HG03139 (cell line): ENCODE measurements around the gene PHACTR1.

Experiments used
- ATAC-seq: cut with Tn5 transposase; IDR thresholded peaks from one replicate; pipeline ENCODE4 v1.9.1; 2021; ENCODE audit not compliant: unreplicated experiment

The PHACTR1 gene

DNA sequence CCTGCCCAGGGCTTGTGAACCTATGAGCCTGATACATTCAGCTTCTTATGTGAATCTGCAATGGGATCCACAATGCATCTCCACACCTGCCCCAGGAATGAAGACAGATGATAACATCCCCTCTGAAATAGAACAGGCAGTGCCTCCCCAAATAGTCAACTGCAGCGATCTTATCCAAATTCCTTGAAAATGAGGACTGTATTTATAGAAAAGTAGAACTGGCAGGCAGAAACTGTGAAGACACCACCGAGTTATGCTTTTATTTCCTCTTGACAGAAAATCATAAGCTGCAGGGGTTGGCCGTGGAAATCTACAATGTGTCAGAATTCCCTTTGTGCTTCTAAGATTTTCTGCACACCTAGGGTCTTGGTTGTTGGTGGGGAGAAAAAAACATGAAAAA lies 341.5 kb downstream of the PHACTR1 start:
- ATAC-seq, result no peak

DNA sequence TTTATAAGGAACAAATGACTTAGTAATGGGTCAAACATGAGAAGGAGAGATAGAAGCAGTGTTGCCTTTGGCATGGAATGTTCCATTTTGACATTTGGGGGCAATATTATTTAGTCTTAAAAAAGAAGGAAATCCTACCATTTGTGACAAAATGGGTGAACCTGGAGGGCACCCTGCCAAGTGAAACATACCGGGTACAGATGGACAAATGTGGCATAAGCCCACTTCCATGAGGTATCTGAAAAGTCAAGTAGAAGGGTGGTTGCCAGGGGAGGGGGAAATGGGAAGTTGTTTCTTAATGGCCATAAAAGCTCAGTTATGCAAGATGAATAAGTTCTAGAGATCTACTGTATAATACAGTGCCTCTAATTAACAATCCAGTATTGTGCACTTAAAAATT lies 342.5 kb downstream of the PHACTR1 start:
- ATAC-seq, result no peak

DNA sequence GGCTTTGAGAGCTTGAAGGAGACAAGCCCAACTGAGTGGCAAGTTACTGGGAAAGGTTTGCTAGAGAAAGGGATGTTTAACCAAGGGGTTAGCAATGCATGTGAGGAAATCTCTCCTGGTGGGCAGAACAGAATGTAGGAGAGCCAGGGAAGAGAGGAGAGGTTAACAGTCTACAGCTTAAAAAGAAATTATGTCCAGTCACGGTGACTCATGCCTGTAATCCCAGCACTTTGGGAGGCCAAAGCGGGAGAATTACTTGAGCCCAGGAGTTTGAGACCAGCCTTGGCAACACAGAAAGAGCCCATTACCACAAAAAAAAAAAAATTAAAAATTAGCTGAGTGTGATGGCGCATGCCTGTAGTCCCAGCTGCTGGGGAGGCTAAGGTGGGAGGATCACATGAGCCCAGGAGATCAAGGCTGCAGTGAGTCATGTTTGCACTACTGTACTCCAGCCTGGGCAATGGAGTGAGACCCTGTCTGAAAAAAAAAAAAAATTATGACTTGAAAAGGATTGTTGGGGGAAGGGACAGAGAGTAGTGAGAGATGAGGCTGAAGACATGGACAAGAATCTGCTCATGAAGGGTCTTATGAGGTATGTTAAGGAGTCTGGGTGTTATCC lies 346.8 kb downstream of the PHACTR1 start:
- no peak for ATAC-seq

DNA sequence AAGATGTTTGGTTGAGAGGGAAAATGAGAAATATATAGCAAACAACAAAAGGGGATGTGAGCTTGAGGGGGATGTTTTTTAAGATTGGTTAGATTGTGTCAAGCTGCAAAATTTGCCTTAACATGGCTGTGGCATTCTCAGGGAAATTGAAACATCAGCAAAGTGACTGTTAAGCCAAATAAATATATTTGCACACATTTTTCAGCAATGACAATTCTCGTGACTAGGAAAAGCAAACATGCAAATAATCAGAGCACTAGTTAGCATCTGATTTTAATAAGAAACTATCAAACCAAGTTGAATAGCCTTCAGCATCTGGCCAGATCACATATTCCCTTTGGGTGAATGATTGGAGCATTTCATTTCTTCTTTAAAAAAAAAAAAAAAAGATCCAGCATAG lies 349.0 kb downstream of the PHACTR1 start:
- ATAC-seq, result no peak

DNA sequence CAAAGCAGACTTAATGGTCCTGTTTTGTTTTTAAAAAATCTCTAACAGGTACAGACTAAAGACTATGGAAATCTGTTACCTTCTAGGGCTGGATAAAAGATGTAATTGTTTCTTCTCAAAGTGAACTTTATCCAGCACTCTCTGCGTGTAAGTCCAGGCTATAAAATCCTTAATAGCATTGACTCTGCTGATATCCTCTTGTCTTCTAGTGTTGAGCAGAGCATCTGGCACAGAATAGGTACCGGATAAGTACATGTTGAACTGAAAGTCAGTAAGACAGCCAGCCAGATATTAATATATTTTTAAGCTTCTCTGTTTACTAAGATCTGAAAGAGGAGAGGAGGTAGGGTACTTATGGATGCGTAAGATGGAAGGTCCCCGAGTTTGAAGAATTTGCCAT lies 349.5 kb downstream of the PHACTR1 start:
- ATAC-seq, result no peak

DNA sequence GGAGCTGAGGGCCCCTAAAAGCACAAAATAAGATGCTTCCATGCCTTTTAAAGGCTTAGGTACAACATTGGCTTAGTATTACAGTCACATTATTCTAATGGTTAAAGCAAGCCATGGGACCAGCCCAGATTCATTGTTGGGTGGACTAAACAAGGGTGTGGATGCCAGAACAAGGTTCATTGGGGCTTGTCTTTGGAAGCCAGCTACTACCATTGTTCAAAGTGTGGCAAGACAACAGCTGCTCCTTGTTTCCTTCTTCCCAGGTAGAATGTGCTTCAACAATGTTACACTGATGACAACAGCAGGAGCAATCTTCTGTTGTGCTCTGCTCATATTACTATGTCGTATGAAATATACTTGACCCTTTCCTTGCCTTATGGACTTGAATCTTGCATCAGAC lies 350.3 kb downstream of the PHACTR1 start:
- ATAC-seq, result no peak

DNA sequence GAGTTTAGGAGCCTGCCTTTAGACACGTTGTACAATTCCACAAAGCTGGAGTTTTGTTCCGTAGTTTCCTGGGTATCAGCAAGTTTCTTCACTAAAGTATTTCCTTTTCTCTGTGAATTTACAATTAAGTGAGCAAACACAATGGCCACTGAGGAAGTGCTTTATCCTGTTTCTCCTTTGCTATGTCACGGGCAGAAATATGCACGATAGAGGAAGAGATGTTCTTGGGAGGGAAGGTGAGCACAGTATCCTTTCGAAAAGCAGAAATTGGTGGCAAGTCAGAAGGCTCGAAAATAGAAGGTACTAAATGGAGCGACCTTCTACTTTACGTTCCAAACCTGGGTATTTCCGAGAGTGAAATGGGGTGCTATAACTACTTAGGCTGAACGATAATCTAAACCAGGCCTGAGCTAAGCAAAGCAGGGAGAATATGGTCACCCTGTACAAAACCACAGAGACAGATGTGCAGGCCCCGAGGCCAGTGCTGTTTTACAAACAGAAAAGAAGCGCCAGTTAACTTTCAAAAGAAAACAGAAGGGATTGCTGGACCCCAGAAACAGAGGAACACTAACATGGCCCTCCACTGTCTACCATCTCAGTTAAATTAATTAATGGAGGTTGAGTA lies 352.1 kb downstream of the PHACTR1 start:
- no peak for ATAC-seq

DNA sequence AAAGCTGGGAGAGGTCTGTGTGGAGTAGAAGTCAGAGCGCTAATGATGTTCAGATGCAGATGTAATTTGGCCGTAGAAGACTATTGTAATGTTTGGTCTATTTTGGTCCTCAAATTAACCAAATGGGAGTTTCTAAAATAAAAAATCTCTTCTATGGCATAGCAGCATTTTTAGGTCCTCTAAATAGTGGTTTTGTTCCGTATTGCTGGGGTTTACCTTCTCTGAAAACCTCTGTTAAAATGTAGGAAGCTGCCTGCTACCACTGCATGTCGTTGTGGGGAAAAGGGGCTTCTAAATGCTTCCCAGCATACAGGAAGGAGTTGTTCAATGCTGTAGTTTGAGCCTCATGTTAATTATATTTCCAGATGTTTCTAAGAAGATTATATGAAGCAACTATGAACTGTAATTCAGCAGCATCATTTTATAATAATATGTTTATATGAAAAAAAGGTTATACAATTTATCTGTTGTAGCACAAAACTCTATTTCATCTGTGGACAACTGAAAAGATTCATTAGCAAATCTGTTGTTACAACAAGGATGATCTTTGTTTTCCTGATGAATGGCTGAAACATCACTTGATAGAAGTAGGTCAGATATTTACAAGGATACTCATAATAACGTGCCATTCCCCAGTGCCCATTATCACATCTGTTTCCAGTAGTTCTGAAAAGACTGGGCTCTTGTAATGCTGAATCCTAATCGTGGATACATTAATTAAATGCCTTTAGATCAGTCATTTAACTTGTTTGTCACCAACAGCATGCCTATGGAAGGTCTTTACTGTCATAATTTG lies 355.2 kb downstream of the PHACTR1 start:
- ATAC-seq, result no peak

DNA sequence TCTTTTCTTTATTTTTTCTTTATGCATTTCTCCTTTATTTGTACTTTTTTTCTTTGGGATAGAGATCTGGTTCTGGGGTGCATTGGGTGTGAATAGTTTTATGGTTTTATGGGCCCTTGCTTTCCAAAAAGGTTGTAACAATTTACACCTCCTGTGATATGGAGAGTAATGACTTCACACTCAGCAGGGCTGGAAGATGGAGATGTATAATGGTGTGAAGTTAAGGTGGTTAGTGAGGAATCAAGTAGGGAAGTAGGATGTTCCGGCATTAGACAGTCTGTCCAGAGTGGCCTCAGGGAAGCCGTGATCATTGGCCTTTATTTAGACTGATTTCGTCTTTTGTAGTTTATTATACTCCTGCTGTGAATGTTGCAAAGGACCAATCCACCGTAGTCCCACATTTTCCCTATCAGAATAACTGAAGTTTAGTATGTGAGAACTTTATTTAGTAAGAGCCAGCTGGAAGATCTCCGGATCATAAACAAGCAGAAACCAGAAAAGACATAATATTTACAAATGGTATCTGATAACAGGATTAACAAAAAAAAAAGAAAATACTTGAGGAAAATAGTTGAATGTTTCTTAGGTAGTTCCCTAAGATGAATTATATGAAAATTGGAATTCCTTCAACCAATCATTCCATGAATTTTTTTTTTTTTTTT lies 356.2 kb downstream of the PHACTR1 start:
- ATAC-seq, result no peak

DNA sequence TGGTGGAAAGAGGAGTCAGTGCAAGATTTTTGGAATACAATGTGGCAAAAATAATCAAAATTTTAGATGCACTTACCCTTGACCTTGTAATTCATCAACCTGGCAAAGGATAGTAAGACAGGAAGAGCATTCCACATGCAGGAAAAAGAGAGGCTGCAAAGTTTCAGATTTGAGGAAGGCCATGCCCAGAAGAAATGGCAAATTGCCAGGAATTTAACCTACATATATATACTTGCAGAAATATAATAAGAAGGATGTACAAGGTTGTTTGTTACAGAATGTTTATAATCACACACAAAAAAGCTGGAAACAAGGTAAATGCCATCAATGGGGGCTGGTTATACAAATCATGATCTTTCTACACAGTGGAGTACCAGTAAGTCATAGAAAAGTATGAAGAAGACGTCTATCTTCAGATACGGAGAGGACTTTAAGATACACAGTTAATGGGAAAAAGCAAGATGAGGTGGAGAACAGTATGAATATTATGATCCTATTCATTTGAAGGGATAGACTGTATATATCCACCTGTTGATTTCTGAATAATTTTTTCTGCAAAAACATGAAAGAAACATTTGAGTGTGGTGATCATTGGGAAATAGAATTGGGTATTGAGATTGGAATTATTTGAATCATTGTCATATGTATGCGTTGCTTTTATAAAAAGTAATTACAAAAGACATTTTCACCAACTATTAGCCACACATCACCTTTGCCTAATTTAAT lies 358.0 kb downstream of the PHACTR1 start:
- no peak for ATAC-seq

DNA sequence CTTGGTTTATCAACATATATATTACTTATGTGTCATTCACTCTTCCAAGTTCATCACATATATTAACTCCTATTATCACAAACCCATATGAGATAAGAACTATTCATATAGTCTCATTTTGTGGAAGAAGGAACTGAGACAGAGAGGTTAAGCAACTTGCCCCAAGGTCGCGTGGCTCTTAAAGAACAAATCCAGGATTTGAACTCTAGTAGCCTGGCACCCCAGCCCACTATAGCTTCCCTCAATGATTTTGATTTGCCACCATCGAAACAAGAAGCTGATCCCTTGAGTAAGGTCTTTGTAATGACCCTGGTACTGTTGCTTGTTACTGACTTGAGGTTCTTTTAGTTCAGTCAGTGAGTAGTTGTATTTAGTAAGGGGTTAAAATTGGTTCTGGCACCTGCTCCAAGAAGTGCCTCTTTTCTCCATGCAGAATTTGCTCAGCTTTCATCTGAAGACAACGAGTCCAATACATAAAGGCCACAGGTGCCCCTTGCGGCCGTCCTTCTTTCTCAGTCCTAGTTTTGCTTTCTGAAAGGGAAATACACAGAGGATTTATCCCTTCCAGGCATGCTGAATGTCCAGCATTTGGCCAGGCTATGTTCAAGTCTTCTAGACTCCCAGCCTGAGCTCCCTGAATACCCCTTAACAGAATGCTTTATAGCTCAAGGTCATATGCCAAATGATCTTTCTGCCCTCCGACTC lies 358.7 kb downstream of the PHACTR1 start:
- ATAC-seq, result no peak

DNA sequence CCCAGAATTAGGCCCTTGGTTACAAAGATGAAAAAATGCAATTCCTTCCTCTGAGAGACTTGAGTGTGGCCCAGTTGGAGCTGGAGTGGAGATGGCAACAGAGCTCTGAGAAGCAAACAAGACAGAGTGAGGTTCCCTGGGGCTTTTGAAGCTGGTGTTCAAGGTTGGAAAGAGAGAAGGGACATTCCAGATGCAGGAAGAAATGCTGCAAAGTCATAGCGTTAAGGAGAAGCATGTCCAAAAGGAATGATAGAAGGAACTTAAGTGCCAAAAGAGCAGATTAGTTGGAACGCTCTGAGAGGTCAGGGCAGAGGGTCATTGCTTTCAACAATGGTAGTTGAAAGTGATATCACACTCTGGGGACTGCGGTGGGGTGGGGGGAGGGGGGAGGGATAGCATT lies 360.0 kb downstream of the PHACTR1 start:
- no peak for ATAC-seq

DNA sequence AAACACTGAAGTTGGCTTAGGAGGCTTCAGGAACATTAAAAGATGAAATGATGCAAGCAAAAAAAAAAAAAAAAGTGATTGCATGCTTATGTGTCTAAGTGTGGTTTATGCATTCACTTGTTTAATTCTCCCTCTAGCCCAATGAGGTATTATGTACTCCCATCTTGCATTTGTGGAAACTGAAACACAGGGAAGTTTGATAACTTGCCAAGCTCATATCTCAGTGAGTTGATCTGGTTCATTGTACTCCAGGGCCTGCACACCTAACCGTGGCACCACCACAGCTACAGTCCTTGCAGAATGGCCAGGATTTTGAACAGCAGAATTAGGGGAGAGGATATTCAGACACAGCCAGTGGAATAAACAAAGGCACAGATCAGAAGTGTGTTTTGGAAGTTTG lies 360.6 kb downstream of the PHACTR1 start:
- ATAC-seq, result no peak

DNA sequence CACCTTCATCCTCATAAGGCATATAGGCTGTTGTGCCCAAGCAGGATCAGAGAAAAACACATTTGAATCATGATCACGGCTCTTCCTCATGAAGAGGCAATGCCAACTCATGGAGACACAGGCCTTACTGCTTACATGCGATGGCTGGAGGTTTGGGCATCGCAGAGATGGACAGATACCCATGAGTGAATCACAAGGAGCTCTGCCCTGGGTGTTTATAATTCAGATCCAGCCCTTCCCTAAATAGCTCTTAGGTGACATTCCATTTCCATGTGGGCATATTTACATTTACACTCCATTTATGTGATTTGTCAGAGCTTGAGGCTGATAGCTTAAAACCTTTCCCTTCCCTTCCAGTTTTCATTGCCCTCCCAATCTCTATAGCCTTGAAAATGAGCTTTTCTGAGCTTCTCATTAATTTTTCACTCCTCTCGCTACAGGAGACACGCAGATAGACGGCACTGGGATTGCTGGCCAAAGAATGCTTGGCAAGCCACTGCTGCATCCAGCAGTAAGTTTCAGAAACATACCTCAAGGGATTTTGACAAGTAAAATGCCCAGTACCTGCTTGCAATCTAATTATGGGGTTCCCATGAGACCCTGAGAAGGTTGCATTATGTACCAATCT lies 362.6 kb downstream of the PHACTR1 start:
- no peak for ATAC-seq

DNA sequence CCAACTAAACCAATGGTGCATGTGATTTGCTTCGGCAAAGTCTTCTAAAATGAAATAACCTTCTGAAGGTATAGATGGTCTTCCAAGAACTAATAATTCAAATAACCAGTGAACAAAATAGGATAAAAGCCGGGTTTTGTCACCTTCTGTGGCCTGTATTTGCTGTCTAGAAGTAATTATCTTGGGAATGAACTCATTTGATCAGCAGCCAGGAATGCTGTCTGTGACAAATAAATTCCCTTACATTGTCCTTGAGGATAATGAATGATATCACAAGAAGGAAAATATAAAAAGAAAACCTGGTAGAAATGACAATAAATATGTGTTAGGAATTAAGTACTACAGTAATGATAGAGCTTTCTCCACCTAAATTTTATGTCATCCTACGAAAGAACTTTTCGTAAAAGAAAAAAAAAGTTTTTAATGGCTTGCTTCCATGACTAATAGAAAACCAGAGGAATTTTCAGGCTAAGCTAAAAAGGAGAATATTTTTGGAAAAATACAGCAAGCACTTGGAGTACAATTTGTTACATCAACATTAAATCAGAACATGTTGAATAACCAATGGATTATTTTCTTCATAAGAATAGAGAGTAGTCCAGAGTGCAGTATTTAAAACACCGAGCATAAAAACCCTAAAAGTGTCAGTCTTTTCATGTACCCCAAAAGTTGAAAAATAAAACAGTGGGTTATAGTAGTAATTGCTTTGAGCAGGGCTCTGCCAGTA lies 364.1 kb downstream of the PHACTR1 start:
- ATAC-seq, result no peak

DNA sequence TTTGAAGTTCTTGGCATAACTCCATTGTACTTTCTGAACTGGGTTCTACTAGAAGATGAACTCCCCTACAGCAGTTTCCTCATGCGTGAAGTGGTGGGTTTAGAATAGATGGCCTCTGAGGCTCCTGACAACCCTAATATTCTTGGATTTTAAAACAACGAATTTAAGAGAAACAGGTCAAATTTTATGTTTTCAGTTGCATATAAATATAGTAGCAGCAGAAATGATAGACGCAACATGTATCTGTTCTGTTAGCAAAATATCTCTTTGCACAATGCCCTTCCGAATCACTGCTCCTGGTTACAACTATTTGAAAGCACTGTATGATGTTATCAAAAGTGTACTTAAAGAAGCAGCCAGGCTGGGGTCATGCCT lies 364.6 kb downstream of the PHACTR1 start:
- ATAC-seq, result no peak

DNA sequence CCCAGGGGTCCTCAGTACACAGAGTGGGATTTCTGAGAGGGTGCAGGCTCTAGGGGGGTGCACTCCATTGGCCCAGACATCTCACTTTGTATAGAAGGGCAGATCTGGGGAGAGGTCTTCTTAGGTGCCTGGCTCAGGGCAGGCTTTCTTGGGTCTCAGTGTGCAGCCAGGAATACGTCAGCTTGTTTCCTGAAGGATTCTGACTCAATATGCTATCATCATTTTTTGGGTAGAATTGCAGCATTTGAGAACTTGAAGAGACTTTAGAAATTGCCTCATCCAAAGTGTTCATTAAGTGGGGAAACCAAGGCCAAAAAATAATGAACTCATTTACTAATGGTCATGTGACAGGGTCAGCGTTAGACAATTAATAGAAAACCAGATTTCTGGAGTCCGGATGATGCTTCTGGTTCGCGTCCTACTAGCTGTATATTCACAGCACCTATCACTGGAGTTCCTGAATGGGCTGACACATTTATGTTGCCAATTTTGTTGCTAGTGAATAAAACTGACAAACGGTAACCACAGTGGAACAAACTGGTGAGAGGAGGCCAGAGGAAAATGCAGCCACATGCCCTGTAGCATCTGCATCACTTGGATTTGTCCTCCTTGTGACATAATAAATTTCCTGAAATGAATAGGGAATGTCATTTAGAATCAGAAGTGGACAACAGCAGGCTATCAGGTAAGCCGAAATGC lies 372.9 kb downstream of the PHACTR1 start:
- no peak for ATAC-seq

DNA sequence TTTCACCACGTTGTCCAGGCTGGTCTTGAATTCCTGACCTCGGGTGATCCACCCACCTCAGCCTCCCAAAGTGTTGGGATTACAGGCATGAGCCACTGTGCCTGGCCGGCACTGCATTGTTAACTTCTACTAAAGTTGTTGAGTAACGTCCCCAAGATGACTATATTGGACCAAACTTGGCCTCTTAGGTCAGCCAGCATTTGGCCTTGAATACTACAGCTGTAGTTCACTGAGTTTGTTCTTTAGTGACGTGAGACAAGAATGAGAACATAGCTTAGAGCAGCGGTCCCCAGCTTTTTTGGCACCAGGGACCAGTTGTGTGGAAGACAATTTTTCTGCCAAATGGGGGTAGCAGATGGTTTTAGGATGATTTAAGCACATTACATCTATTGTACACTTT lies 374.6 kb downstream of the PHACTR1 start:
- ATAC-seq, result no peak
